GM23248 (cell line): Measurements from ENCODE around the gene UTP4. TPM values are rescaled to one million over a fixed set of nuclear protein-coding genes. Genes with fewer than 3 reads are reported as not detected.

Experiments
- DNase-seq: peaks from one replicate; pipeline ENCODE4 v3.0.0-alpha.2; 2015
- H2AFZ ChIP-seq: fragments of 200-600 bp; sonication (generic); 2 replicates; pipeline ENCODE4 v1.6.1; 2016; ENCODE audit warnings: antibody characterized with exemption
- H3F3A ChIP-seq: fragments of 200-600 bp; sonication (generic); 2 replicates; pipeline ENCODE4 v1.6.1; 2016; ENCODE audit warnings: mild to moderate bottlenecking, antibody characterized with exemption, mixed run types; ENCODE audit not compliant: insufficient read depth
- H3K27ac ChIP-seq: fragments of 200-600 bp; sonication (generic); 2 replicates; pipeline ENCODE4 v1.5.1; 2016; ENCODE audit warnings: mild to moderate bottlenecking
- H3K27me3 ChIP-seq: fragments of 200-600 bp; sonication (generic); replicated peaks from 2 replicates; pipeline ENCODE4 v1.6.1; 2016; ENCODE audit warnings: mild to moderate bottlenecking; ENCODE audit not compliant: insufficient read depth
- H3K36me3 ChIP-seq: fragments of 200-600 bp; sonication (generic); 2 replicates; pipeline ENCODE4 v1.6.1; 2016; ENCODE audit warnings: low read depth, mild to moderate bottlenecking
- H3K4me1 ChIP-seq: fragments of 200-600 bp; sonication (generic); 2 replicates; pipeline ENCODE4 v1.6.1; 2016; ENCODE audit warnings: mild to moderate bottlenecking; ENCODE audit not compliant: insufficient read depth
- H3K4me2 ChIP-seq: fragments of 200-600 bp; sonication (generic); one replicate; pipeline ENCODE4 v1.6.1; 2016; ENCODE audit warnings: mild to moderate bottlenecking; ENCODE audit not compliant: unreplicated experiment
- H3K4me3 ChIP-seq: fragments of 200-600 bp; sonication (generic); 2 replicates; pipeline ENCODE4 v1.5.1; 2016; ENCODE audit warnings: mild to moderate bottlenecking
- H3K79me2 ChIP-seq: fragments of 200-600 bp; sonication (generic); 2 replicates; pipeline ENCODE4 v1.6.1; 2016; ENCODE audit warnings: mild to moderate bottlenecking; ENCODE audit not compliant: insufficient read depth
- H3K9ac ChIP-seq: fragments of 200-600 bp; sonication (generic); 2 replicates; pipeline ENCODE4 v1.6.1; 2016; ENCODE audit warnings: mild to moderate bottlenecking
- H3K9me2 ChIP-seq: fragments of 200-600 bp; sonication (generic); 2 replicates; pipeline ENCODE4 v1.6.1; 2016; ENCODE audit warnings: mixed run types, mild to moderate bottlenecking, moderate library complexity; ENCODE audit not compliant: insufficient read depth
- H3K9me3 ChIP-seq: fragments of 200-600 bp; sonication (generic); one replicate; pipeline ENCODE4 v1.6.1; 2017; ENCODE audit warnings: low read depth
- H4K20me1 ChIP-seq: fragments of 200-600 bp; sonication (generic); 2 replicates; pipeline ENCODE4 v1.6.0; 2016; ENCODE audit not compliant: insufficient read depth
- EZH2 ChIP-seq: fragments of 200-600 bp; sonication (generic); IDR thresholded peaks from 2 replicates; pipeline ENCODE4 v1.6.1; 2018; ENCODE audit warnings: antibody characterized with exemption, mild to moderate bottlenecking; ENCODE audit not compliant: insufficient read depth, poor library complexity, severe bottlenecking
- EZH2phosphoT487 ChIP-seq: fragments of 200-600 bp; sonication (generic); IDR thresholded peaks from 2 replicates; pipeline ENCODE4 v1.6.1; 2018; ENCODE audit warnings: antibody characterized with exemption, moderate library complexity, mild to moderate bottlenecking, low read depth; ENCODE audit not compliant: insufficient read depth
- WGBS, 2 experiments: methylation state at CpG; one replicate each; pipeline ENCODE4 v1.1.6; 2015 to 2017; ENCODE audit warnings: low lambda C conversion rate in 2 of 2, low coverage in 1 of 2; ENCODE audit errors: missing lambda C conversion rate in 2 of 2; 5-methylcytosine and 5-hydroxymethylcytosine counted together
- in situ Hi-C: fragments of 300-500 bp; cut with MboI; formaldehyde crosslinking; loops from 2 replicates; pipeline ENCODE4 v1.15.0; 2020
- polyA plus RNA-seq: library from polyadenylated mRNA; unstranded; fragments of >200 nt; fragmentation: Nextera tagmentation; extraction: Ambion mirVana; gene quantifications from 2 replicates; pipeline ENCODE4 v1.2.1, GENCODE V29; 2016
- total RNA-seq: library from RNA; depleted of rRNA; stranded (reverse); fragments of >200 nt; shearing (Covaris generic); gene quantifications from 2 replicates; pipeline ENCODE4 v1.2.3, GENCODE V29; 2014

The UTP4 gene
- total and polyA plus RNA-seq, 2 experiments from 2014 or later = 17.8 to 54.8 TPM

DNA sequence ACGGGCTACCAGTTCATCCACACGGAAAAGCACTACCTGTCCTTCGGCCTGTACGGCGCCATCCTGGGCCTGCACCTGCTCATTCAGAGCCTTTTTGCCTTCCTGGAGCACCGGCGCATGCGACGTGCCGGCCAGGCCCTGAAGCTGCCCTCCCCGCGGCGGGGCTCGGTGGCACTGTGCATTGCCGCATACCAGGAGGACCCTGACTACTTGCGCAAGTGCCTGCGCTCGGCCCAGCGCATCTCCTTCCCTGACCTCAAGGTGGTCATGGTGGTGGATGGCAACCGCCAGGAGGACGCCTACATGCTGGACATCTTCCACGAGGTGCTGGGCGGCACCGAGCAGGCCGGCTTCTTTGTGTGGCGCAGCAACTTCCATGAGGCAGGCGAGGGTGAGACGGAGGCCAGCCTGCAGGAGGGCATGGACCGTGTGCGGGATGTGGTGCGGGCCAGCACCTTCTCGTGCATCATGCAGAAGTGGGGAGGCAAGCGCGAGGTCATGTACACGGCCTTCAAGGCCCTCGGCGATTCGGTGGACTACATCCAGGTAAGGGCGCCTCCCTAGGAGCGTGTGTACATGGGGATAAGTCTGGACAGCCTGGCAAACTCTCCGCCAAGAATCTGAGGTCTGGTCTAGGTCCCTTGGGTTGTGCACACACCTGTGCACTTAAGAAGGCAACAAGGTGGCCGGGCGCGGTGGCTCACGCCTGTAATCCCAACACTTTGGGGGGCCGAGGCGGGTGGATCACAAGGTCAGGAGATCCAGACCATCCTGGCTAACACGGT lies 22.8 kb upstream of the UTP4 start:
- Histone ChIP-seq H4K20me1 (no peaks in the 10 kb centered on the region), H3K9me2 (no peaks in the 10 kb centered on the region), H3K9me3 (no peaks in the 10 kb centered on the region), H3K36me3 (no peaks in the 10 kb centered on the region), H3K9ac (no peak overlapping the region), H3K27ac (no peak overlapping the region), H3K4me2 (no peak overlapping the region), H3K4me1 (peaks cover 7% of the 10 kb centered on the region; the same call in 1 of the 2 replicates), H3K4me3 (no peak overlapping the region), H3F3A (no peaks in the 10 kb centered on the region), H3K79me2 (no peaks in the 10 kb centered on the region), H3K27me3 (no peaks in the 10 kb centered on the region), H2AFZ (no peak overlapping the region)
- DNase-seq = no peak
- TF ChIP-seq EZH2 = no peak
- no peak for TF ChIP-seq EZH2phosphoT487
- 96 to 97% methylated on average over 44 to 48 of the region's 48 CpGs for WGBS, 2 experiments
- in situ Hi-C loops = loop anchor here (10.0 to 25.0 kb wide), 2 partner anchors 397 to 585 kb away; no protein-coding TSS in a partner anchor

DNA sequence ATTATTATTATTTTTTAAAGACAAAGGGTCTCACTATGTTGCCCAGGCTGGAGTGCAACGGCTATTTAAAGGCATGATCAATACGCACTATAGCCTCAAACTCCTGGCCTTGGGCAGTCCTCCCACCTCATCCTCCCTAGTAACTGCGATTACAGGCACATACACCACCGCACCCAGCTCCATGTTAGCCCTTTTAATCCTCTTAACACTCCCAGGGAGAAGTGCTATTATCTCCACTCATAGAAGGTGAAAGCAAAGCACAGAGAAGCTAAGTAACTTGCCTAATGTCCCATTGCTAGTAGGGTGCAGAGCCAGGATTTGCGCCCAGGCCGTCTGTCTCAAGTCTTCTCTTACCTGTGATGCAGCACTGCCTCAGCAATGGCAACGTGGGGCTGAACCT lies 22.0 kb upstream of the UTP4 start:
- Histone ChIP-seq H2AFZ (no peak overlapping the region), H3K27ac (no peak overlapping the region), H3K4me1 (peaks cover 7% of the 10 kb centered on the region; the same call in 1 of the 2 replicates), H3K36me3 (no peaks in the 10 kb centered on the region), H3K9ac (no peak overlapping the region), H3K4me3 (no peak overlapping the region), H3F3A (no peaks in the 10 kb centered on the region), H3K9me2 (no peaks in the 10 kb centered on the region), H3K27me3 (no peaks in the 10 kb centered on the region), H4K20me1 (no peaks in the 10 kb centered on the region), H3K4me2 (no peak overlapping the region), H3K9me3 (no peaks in the 10 kb centered on the region), H3K79me2 (no peaks in the 10 kb centered on the region)
- 93 to 98% methylated on average over 7 of the region's 7 CpGs for WGBS, 2 experiments
- in situ Hi-C loops = loop anchor here (10.0 to 25.0 kb wide), 2 partner anchors 398 to 586 kb away; no protein-coding TSS in a partner anchor
- no peak for DNase-seq
- TF ChIP-seq EZH2 (no peak), EZH2phosphoT487 (no peak)

DNA sequence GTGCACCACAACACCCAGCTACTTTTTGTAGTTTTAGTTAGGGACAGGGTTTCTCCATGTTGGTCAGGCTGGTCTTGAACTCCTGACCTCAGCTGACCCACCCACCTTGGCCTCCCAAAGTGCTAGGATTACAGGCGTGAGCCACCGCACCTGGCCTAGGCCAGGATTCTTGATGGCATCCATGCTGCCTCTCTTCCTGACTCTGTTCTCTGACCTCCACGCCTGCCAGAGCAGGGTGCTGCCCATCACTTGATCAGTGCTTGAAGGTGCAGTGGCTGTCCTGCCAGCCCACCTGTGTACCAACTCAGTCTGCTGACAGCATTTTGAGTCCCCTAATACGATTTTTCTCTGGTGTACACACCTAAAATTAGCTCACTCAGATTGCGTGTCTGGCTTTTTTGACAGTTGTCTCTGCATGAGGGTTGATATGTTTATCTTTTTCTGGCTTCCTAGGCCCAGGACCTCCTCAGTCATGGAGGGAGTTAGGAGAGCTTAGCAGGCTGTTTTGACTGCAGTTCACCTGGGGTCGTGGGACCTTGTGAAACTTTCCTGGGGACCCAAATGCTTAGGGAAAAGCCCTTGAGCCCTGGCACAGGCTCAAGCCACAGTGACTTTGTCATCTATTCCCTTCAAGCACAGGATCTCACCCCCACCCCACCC lies 21.1 kb upstream of the UTP4 start:
- WGBS, 2 experiments = 81 to 86% methylated on average over 6 of the region's 6 CpGs
- TF ChIP-seq EZH2 = no peak
- TF ChIP-seq EZH2phosphoT487 = no peak
- in situ Hi-C loops = loop anchor here (10.0 to 25.0 kb wide), 2 partner anchors 399 to 587 kb away; no protein-coding TSS in a partner anchor
- H3K9me2 ChIP-seq = no peaks in the 10 kb centered on the region
- no peaks in the 10 kb centered on the region for H4K20me1 ChIP-seq
- H3K36me3 ChIP-seq = no peaks in the 10 kb centered on the region
- H3K4me1 ChIP-seq = peaks cover 7% of the 10 kb centered on the region; the same call in 1 of the 2 replicates
- no peak overlapping the region for H2AFZ ChIP-seq
- no peak overlapping the region for H3K4me3 ChIP-seq
- no peak overlapping the region for H3K27ac ChIP-seq
- no peak overlapping the region for H3K9ac ChIP-seq
- DNase-seq = no peak
- no peaks in the 10 kb centered on the region for H3K79me2 ChIP-seq
- no peaks in the 10 kb centered on the region for H3K9me3 ChIP-seq
- no peaks in the 10 kb centered on the region for H3K27me3 ChIP-seq
- no peak overlapping the region for H3K4me2 ChIP-seq
- no peaks in the 10 kb centered on the region for H3F3A ChIP-seq

GRCh38 chr16:69111876-69112230 lies 20.6 kb upstream of the UTP4 start:
- H3K4me3 ChIP-seq = no peak overlapping the region
- H4K20me1 ChIP-seq = no peaks in the 10 kb centered on the region
- H3K79me2 ChIP-seq = no peaks in the 10 kb centered on the region
- H3K36me3 ChIP-seq = no peaks in the 10 kb centered on the region
- no peaks in the 10 kb centered on the region for H3F3A ChIP-seq
- H3K9me3 ChIP-seq = no peaks in the 10 kb centered on the region
- no peaks in the 10 kb centered on the region for H3K27me3 ChIP-seq
- DNase-seq = no peak
- peaks cover 3% of the 10 kb centered on the region; the same call in 1 of the 2 replicates for H3K4me1 ChIP-seq
- H2AFZ ChIP-seq = no peak overlapping the region
- in situ Hi-C loops = loop anchor here (10.0 to 25.0 kb wide), 2 partner anchors 400 to 587 kb away; no protein-coding TSS in a partner anchor
- H3K4me2 ChIP-seq = no peak overlapping the region
- WGBS, 2 experiments = 93 to 94% methylated on average over 5 of the region's 5 CpGs
- no peaks in the 10 kb centered on the region for H3K9me2 ChIP-seq
- no peak overlapping the region for H3K9ac ChIP-seq
- no peak overlapping the region for H3K27ac ChIP-seq
- no peak for TF ChIP-seq EZH2phosphoT487
- TF ChIP-seq EZH2 = no peak
